GM12878 (cell line): ENCODE results near the gene FOXD1. TPM values are rescaled to one million over a fixed set of nuclear protein-coding genes. Genes with fewer than 3 reads are reported as not detected.
A peak's percentile ranks its signal among the peaks of the same experiment; 100 is the strongest.

Experiments
- ATAC-seq: fragments of 200-7000 bp; cut with Tn5 transposase; 3 replicates; pipeline ENCODE4 v1.9.1; 2020; ENCODE audit warnings: mild to moderate bottlenecking, moderate library complexity
- BruUV-seq: library from RNA; stranded (reverse); fragments of 400-500 nt; replicated peaks from 2 replicates; lab custom pipeline; 2021; lab: Mats Ljungman, UMichigan
- CTCF ChIA-PET: fragments of 300-600 bp; sonication (Branson Sonifier 250); formaldehyde crosslinking; extraction: SDS; loops from one replicate; lab custom pipeline; 2021; ENCODE audit warnings: inconsistent platforms; lab: Yijun Ruan, JAX
- POLR2A ChIA-PET: fragments of 350-600 bp; formaldehyde crosslinking; extraction: SDS; loops from one replicate; lab custom pipeline; 2021; ENCODE audit warnings: inconsistent platforms; lab: Charles Lee
- RAD21 ChIA-PET: fragments of 300-600 bp; sonication (Branson Sonifier 250); formaldehyde crosslinking; loops from one replicate; lab custom pipeline; 2023; ENCODE audit warnings: antibody characterized with exemption; ENCODE audit not compliant: unreplicated experiment; lab: Charles Lee
- SMC1A ChIA-PET: fragments of 300-600 bp; sonication (Branson Sonifier 250); formaldehyde crosslinking; loops from one replicate; lab custom pipeline; 2023; ENCODE audit not compliant: unreplicated experiment, uncharacterized antibody; lab: Charles Lee
- DNase-seq: peaks from one replicate; pipeline ENCODE4 v3.0.0-alpha.2; 2011; ENCODE audit warnings: low read depth, low spot score
- FAIRE-seq: peaks from 3 replicates; lab custom pipeline; 2011; peaks lifted over from hg19 to GRCh38; lab: Jason Lieb, UNC
- H2AFZ ChIP-seq: 2 replicates; pipeline ENCODE4 v1.6.0; 2011; ENCODE audit warnings: low read depth, low read length, control low read depth; ENCODE audit not compliant: control insufficient read depth
- H3K27ac ChIP-seq: 2 replicates; pipeline ENCODE4 v1.5.1; 2011; ENCODE audit warnings: control low read depth; ENCODE audit not compliant: control insufficient read depth, insufficient read depth
- H3K27me3 ChIP-seq, 2 experiments: replicated peaks in 1 of 2; 2 replicates each; pipeline versions ENCODE4 v1.6.0 to v1.6.1; 2011; ENCODE audit warnings: low read length in 1 of 2; ENCODE audit not compliant: control insufficient read depth in 2 of 2, insufficient read depth in 2 of 2
- H3K36me3 ChIP-seq, 2 experiments: 2 replicates each; pipeline ENCODE4 v1.5.1; 2011; ENCODE audit warnings: low read length in 1 of 2; ENCODE audit not compliant: control insufficient read depth in 2 of 2, insufficient read depth in 2 of 2
- H3K4me1 ChIP-seq: 2 replicates; pipeline ENCODE4 v1.6.1; 2011; ENCODE audit warnings: mild to moderate bottlenecking, low read length, moderate library complexity, mixed read lengths; ENCODE audit not compliant: control insufficient read depth, insufficient read depth
- H3K4me2 ChIP-seq: 2 replicates; pipeline ENCODE4 v1.6.0; 2011; ENCODE audit warnings: control low read depth; ENCODE audit not compliant: control insufficient read depth, insufficient read depth
- H3K4me3 ChIP-seq: fragments of 200-600 bp; sonication (generic); 2 replicates; pipeline ENCODE4 v1.5.1; 2016
- H3K79me2 ChIP-seq: 2 replicates; pipeline ENCODE4 v1.6.0; 2011; ENCODE audit warnings: low read length; ENCODE audit not compliant: control insufficient read depth, insufficient read depth
- H3K9ac ChIP-seq: 2 replicates; pipeline ENCODE4 v1.8.0; 2011; ENCODE audit warnings: low read length, control low read depth, mixed read lengths; ENCODE audit not compliant: control insufficient read depth, insufficient read depth
- H3K9me3 ChIP-seq: replicated peaks from 3 replicates; pipeline ENCODE4 v1.5.1; 2011; ENCODE audit warnings: mild to moderate bottlenecking, low read length; ENCODE audit not compliant: control insufficient read depth, insufficient read depth
- H4K20me1 ChIP-seq: 2 replicates; pipeline ENCODE4 v1.6.0; 2011; ENCODE audit not compliant: control insufficient read depth, insufficient read depth
- CBX3 ChIP-seq: fragments of 200-600 bp; sonication (generic); IDR thresholded peaks from 2 replicates; pipeline ENCODE4 v1.6.1; 2016; ENCODE audit warnings: low read depth, borderline replicate concordance
- CEBPZ ChIP-seq: fragments of 150-350 bp; IDR thresholded peaks from 2 replicates; pipeline ENCODE4 v1.6.1; 2016; ENCODE audit warnings: low read depth, low read length
- EZH2 ChIP-seq: IDR thresholded peaks from 2 replicates; pipeline ENCODE4 v1.6.1; 2012; ENCODE audit warnings: low read depth, mild to moderate bottlenecking, control low read depth, inconsistent platforms, low read length, borderline replicate concordance; ENCODE audit not compliant: control insufficient read depth
- JUND ChIP-seq: IDR thresholded peaks from 2 replicates; pipeline ENCODE4 v1.6.1; 2012; ENCODE audit warnings: low read depth, mild to moderate bottlenecking, low read length, improper control_type of control experiment, moderate library complexity
- NR2F1 ChIP-seq: fragments of 450-650 bp; conservative IDR thresholded peaks from 2 replicates; pipeline ENCODE4 v1.6.1; 2017; ENCODE audit warnings: mild to moderate bottlenecking
- SREBF2 ChIP-seq: IDR thresholded peaks from 2 replicates; pipeline ENCODE4 v1.6.1; 2012; ENCODE audit warnings: mild to moderate bottlenecking, low read length
- STAT3 ChIP-seq: IDR thresholded peaks from 2 replicates; pipeline ENCODE4 v1.6.1; 2011; ENCODE audit warnings: low read depth, low read length, improper control_type of control experiment
- ZNF24 ChIP-seq: fragments of 450-650 bp; IDR thresholded peaks from 2 replicates; pipeline ENCODE4 v1.6.1; 2017; ENCODE audit warnings: antibody characterized with exemption, mild to moderate bottlenecking
- WGBS: methylation state at CpG from one replicate; pipeline ENCODE4 v1.1.6; 2016; ENCODE audit warnings: low lambda C conversion rate; ENCODE audit not compliant: insufficient replicate concordance, insufficient coverage; ENCODE audit errors: missing lambda C conversion rate; 5-methylcytosine and 5-hydroxymethylcytosine counted together
- in situ Hi-C: fragments of 300-500 bp; cut with MboI; formaldehyde crosslinking; loops from 9 replicates; pipeline ENCODE4 v1.14.3; 2018; ENCODE audit warnings: mixed read lengths
- intact Hi-C: fragments of 100-400 bp; cut with micrococcal nuclease; formaldehyde crosslinking; loops from one replicate; pipeline ENCODE4 v1.14.2; 2022; ENCODE audit not compliant: unreplicated experiment
- polyA plus RNA-seq, 11 experiments: library from polyadenylated mRNA; depleted of rRNA in 4 of 11; unstranded in 6 of 11; stranded (reverse) in 5 of 11; fragments of >200 nt; fragmentation: Nextera tagmentation in 4 of 11; fragmentation: Illumina TruSeq in 1 of 11; extraction: Ambion mirVana in 4 of 11; extraction: Trizol in 1 of 11; gene quantifications; 1 replicate in 1 of 11; 2 replicates in 10 of 11; pipeline versions ENCODE4 v1.2.1 to v1.2.3, GENCODE V29; 2011 to 2016; ENCODE audit warnings: inconsistent platforms in 2 of 11, missing spikeins in 2 of 11, low read depth in 1 of 11
- total RNA-seq, 4 experiments: library from RNA; depleted of rRNA in 3 of 4; stranded (reverse); fragments of >200 nt in 3 of 4; fragmentation: Illumina TruSeq in 1 of 4; extraction: Trizol in 1 of 4; gene quantifications; 2 replicates each; pipeline versions ENCODE4 v1.2.1 to v1.2.3, GENCODE V29; 2013 to 2021

FOXD1 gene
- total and polyA plus RNA-seq, 10 of the 15 experiments (the other 5 are each of a cell fraction or from before 2014, with no cell fraction given): not detected

GRCh38 chr5:73437777-73438644, 10.6 kb downstream of the FOXD1 start:
- no peak for FAIRE-seq

More at GRCh38 chr5:73437777-73438644, 10.6 kb downstream of the FOXD1 start:
- no peaks in the 10 kb centered on the region for H3K9me3 ChIP-seq
- 26% methylated on average over 18 of the region's 18 CpGs for WGBS
- H3K79me2 ChIP-seq: no peaks in the 10 kb centered on the region
- RAD21 ChIA-PET: no interaction called here
- no peaks in the 10 kb centered on the region for H4K20me1 ChIP-seq
- H3K9ac ChIP-seq: no peak overlapping the region
- peaks cover 14 to 26% of the 10 kb centered on the region in 2 experiments for H3K27me3 ChIP-seq
- no peak overlapping the region for H2AFZ ChIP-seq
- DNase-seq: no peak
- BruUV-seq: no TSS peak
- no peak for ATAC-seq
- CTCF ChIA-PET: no interaction called here
- no peaks in the 10 kb centered on the region for H3K4me1 ChIP-seq
- no peaks in the 10 kb centered on the region for H3K36me3 ChIP-seq
- POLR2A ChIA-PET: no interaction called here
- SMC1A ChIA-PET: no interaction called here
- intact Hi-C loops (no loop called here), in situ Hi-C loops (no loop called here)
- no peak overlapping the region for H3K4me2 ChIP-seq
- no peak overlapping the region for H3K4me3 ChIP-seq
- H3K27ac ChIP-seq: no peak overlapping the region
- TF ChIP-seq CBX3 (no peak), CEBPZ (no peak), JUND (no peak), STAT3 (no peak), NR2F1 (no peak), SREBF2 (no peak), ZNF24 (no peak), EZH2 (0 out of 2 replicates have a peak, but pooled peaks have one; percentile 63)
